Right atrium auricular region (tissue), 2 donors: ENCODE measurements around the gene ANKRA2. TPM values are rescaled to one million over a fixed set of nuclear protein-coding genes. Genes with fewer than 3 reads are reported as not detected.
"Not testable (repeated sequence)": the region's sequence is repeated elsewhere in the genome, so short reads cannot be mapped to it uniquely, and the experiment has no call there.

Experiments used
- DNase-seq: peaks from one replicate; pipeline ENCODE4 v3.0.0-alpha.2; 2019; ENCODE audit warnings: low spot score
- H3K27ac ChIP-seq, 2 donors: fragments of 200-600 bp; sonication (generic); 1 replicate in 1 of 2; 2 replicates in 1 of 2; pipeline ENCODE4 v1.5.1; 2016 to 2019
- H3K27me3 ChIP-seq, 2 donors: fragments of 200-600 bp; sonication (generic); one replicate each; pipeline versions ENCODE4 v1.5.1 to v1.6.0; 2017 to 2019
- H3K36me3 ChIP-seq: fragments of 200-600 bp; sonication (generic); one replicate; pipeline ENCODE4 v1.5.1; 2016
- H3K4me1 ChIP-seq, 2 donors: fragments of 200-600 bp; sonication (generic); one replicate each; pipeline versions ENCODE4 v1.5.1 to v1.6.0; 2017 to 2019
- H3K4me3 ChIP-seq, 2 donors: fragments of 200-600 bp; sonication (generic); 1 replicate in 1 of 2; 2 replicates in 1 of 2; pipeline ENCODE4 v1.5.1; 2017 to 2019; ENCODE audit warnings: mild to moderate bottlenecking in 1 of 2, moderate library complexity in 1 of 2
- H3K9me3 ChIP-seq, 2 donors: fragments of 200-600 bp; sonication (generic); one replicate each; pipeline ENCODE4 v1.5.1; 2019
- CTCF ChIP-seq, 2 donors: fragments of 200-600 bp; sonication (generic); IDR thresholded peaks; one replicate each; pipeline ENCODE4 v1.5.1; 2019; ENCODE audit warnings: antibody characterized with exemption in 2 of 2
- total RNA-seq, 2 donors: library from RNA; depleted of rRNA; stranded (reverse); fragments of >200 nt; gene quantifications; one replicate each; pipeline ENCODE4 v1.1.0, GENCODE V29; 2016

The ANKRA2 gene
- total RNA-seq, 2 donors from 2014 or later = 11.3 to 16.4 TPM

GRCh38 chr5:73523861-73524260, 41.6 kb downstream of the ANKRA2 start:
- no peak overlapping the region for H3K27ac ChIP-seq
- H3K36me3 ChIP-seq = no peaks in the 10 kb centered on the region
- DNase-seq = no peak
- H3K27me3 ChIP-seq = no peaks in the 10 kb centered on the region
- H3K4me1 ChIP-seq = no peaks in the 10 kb centered on the region
- no peak for TF ChIP-seq CTCF (IDR thresholded peaks at IDR 0.05)
- H3K4me3 ChIP-seq = no peak overlapping the region
- no peaks in the 10 kb centered on the region for H3K9me3 ChIP-seq

- Histone ChIP-seq H3K27me3 (no peaks in the 10 kb centered on the region), H3K4me3 (no peak overlapping the region), H3K27ac (no peak overlapping the region), H3K36me3 (no peaks in the 10 kb centered on the region), H3K4me1 (no peaks in the 10 kb centered on the region), H3K9me3 (no peaks in the 10 kb centered on the region)
- TF ChIP-seq CTCF (IDR thresholded peaks at IDR 0.05) = no peak
- DNase-seq = no peak
Measured at GRCh38 chr5:73522989-73523388, 42.5 kb downstream of the ANKRA2 start.

- DNase-seq = peak; percentile 66
- Histone ChIP-seq H3K27ac (no peak overlapping the region), H3K27me3 (no peaks in the 10 kb centered on the region), H3K9me3 (no peaks in the 10 kb centered on the region), H3K4me3 (no peak overlapping the region), H3K36me3 (no peaks in the 10 kb centered on the region), H3K4me1 (no peaks in the 10 kb centered on the region)
- peak; percentile 50 to 74 for TF ChIP-seq CTCF (IDR thresholded peaks at IDR 0.05)
Measured at GRCh38 chr5:73519531-73520283, 45.7 kb downstream of the ANKRA2 start.

- no peak for DNase-seq
- no peak for TF ChIP-seq CTCF (IDR thresholded peaks at IDR 0.05)
- no peak overlapping the region for H3K4me3 ChIP-seq
- no peak overlapping the region for H3K27ac ChIP-seq
- no peaks in the 10 kb centered on the region for H3K4me1 ChIP-seq
- H3K9me3 ChIP-seq = no peaks in the 10 kb centered on the region
- no peaks in the 10 kb centered on the region for H3K27me3 ChIP-seq
- H3K36me3 ChIP-seq = no peaks in the 10 kb centered on the region
Measured at GRCh38 chr5:73515232-73515631, 50.2 kb downstream of the ANKRA2 start.

- no peak for DNase-seq
- Histone ChIP-seq H3K4me3 (no peak overlapping the region), H3K4me1 (no peaks in the 10 kb centered on the region), H3K27me3 (no peaks in the 10 kb centered on the region), H3K9me3 (no peaks in the 10 kb centered on the region), H3K27ac (no peak overlapping the region), H3K36me3 (no peaks in the 10 kb centered on the region)
- no peak for TF ChIP-seq CTCF (IDR thresholded peaks at IDR 0.05)
Measured at GRCh38 chr5:73514418-73514817, 51.0 kb downstream of the ANKRA2 start.

GRCh38 chr5:73513996-73514395, 51.4 kb downstream of the ANKRA2 start:
- Histone ChIP-seq H3K27me3 (no peaks in the 10 kb centered on the region), H3K27ac (no peak overlapping the region), H3K4me1 (no peaks in the 10 kb centered on the region), H3K4me3 (no peak overlapping the region), H3K9me3 (no peaks in the 10 kb centered on the region), H3K36me3 (no peaks in the 10 kb centered on the region)
- no peak for TF ChIP-seq CTCF (IDR thresholded peaks at IDR 0.05)
- no peak for DNase-seq

- H3K36me3 ChIP-seq = peaks cover 32% of the 10 kb centered on the region
- DNase-seq, H3K27me3 ChIP-seq, H3K4me3 ChIP-seq, H3K4me1 ChIP-seq, H3K9me3 ChIP-seq, H3K27ac ChIP-seq: not testable (repeated sequence)
Measured at GRCh38 chr5:73508521-73508920, 56.9 kb downstream of the ANKRA2 start.
